Peyer's patch (tissue), 4 donors: Measurements from ENCODE around the gene TMEM200B. TPM values are rescaled to one million over a fixed set of nuclear protein-coding genes. Genes with fewer than 3 reads are reported as not detected.

Experiments used
- DNase-seq, 3 donors: peaks; one replicate each; pipeline ENCODE4 v3.0.0-alpha.2; 2017 to 2019
- H3K27ac ChIP-seq, 4 donors: fragments of 200-600 bp; sonication (generic); one replicate each; pipeline ENCODE4 v1.5.1; 2016 to 2019
- H3K27me3 ChIP-seq, 2 donors: fragments of 200-600 bp; sonication (generic); one replicate each; pipeline ENCODE4 v1.5.1; 2019
- H3K36me3 ChIP-seq, 3 donors: fragments of 200-600 bp; sonication (generic); one replicate each; pipeline ENCODE4 v1.5.1; 2016 to 2019
- H3K4me1 ChIP-seq, 4 donors: fragments of 200-600 bp; sonication (generic); one replicate each; pipeline ENCODE4 v1.5.1; 2016 to 2019
- H3K4me3 ChIP-seq, 4 donors: fragments of 200-600 bp; sonication (generic); 1 replicate in 3 of 4; 2 replicates in 1 of 4; pipeline ENCODE4 v1.5.1; 2016 to 2019; ENCODE audit warnings: mild to moderate bottlenecking in 1 of 4
- H3K9me3 ChIP-seq, 4 donors: fragments of 200-600 bp; sonication (generic); one replicate each; pipeline ENCODE4 v1.5.1; 2016 to 2019; ENCODE audit warnings: mild to moderate bottlenecking in 1 of 4
- CTCF ChIP-seq, 6 experiments: fragments of 450-650 bp in 4 of 6; fragments of 200-600 bp in 2 of 6; sonication (generic) in 1 of 6; IDR thresholded peaks; one replicate each; pipeline ENCODE4 v1.5.1; 2017 to 2019; ENCODE audit warnings: antibody characterized with exemption in 6 of 6, mild to moderate bottlenecking in 3 of 6, moderate library complexity in 1 of 6
- POLR2A ChIP-seq, 2 donors: fragments of 450-650 bp; IDR thresholded peaks; one replicate each; pipeline ENCODE4 v1.5.1; 2017; ENCODE audit warnings: antibody characterized with exemption in 2 of 2, mild to moderate bottlenecking in 2 of 2, moderate library complexity in 2 of 2
- small RNA-seq, 2 donors: library from RNA; depleted of rRNA; stranded (forward); fragments of <200 nt; gene quantifications; one replicate each; pipeline ENCODE3, GENCODE V24; 2016
- total RNA-seq, 4 donors: library from RNA; depleted of rRNA; stranded (reverse); fragments of >200 nt; gene quantifications; one replicate each; pipeline ENCODE4 v1.1.0, GENCODE V29; 2016

Gene TMEM200B
- total RNA-seq, 4 donors from 2014 or later, result 2.0 to 2.8 (median 2.3) TPM

- no peaks in the 10 kb centered on the region for H3K4me1 ChIP-seq
- no peak for TF ChIP-seq CTCF (IDR thresholded peaks at IDR 0.05)
- TF ChIP-seq POLR2A (IDR thresholded peaks at IDR 0.05), result no peak
- no peak overlapping the region for H3K27ac ChIP-seq
- no peak overlapping the region for H3K4me3 ChIP-seq
- DNase-seq, result no peak
- no peaks in the 10 kb centered on the region for H3K9me3 ChIP-seq
- no peaks in the 10 kb centered on the region for H3K27me3 ChIP-seq
- H3K36me3 ChIP-seq, result peaks cover 0 to 6% (median 0%) of the 10 kb centered on the region in 3 donors
Observed at GRCh38 chr1:29077155-29077554, 46.5 kb downstream of the TMEM200B start.

Small RNAs within 50 kb of the gene (small RNA-seq; reads per million reads assigned to genes)
- gene RF02271, result 0 reads per million in 2 donors

Other genes starting within 250 kb of the TMEM200B start
- gene EPB41, start 209.3 kb downstream of the TMEM200B start, total RNA-seq, result 100 to 1,000 TPM; 110 to 183 (median 126) TPM
- gene SRSF4, start 58.0 kb upstream of the TMEM200B start, total RNA-seq, result 100 to 1,000 TPM in 1 of 4 donors, 10 to 100 TPM in 3; 62.7 to 153 (median 88.8) TPM
- gene MECR, start 107.0 kb upstream of the TMEM200B start, total RNA-seq, result 10 to 100 TPM in 3 of 4 donors, 1 to 10 TPM in 1; 9.3 to 31.4 (median 19.1) TPM
- gene PTPRU, start 112.6 kb upstream of the TMEM200B start, total RNA-seq, result 1 to 10 TPM in 3 of 4 donors, under 1 TPM in 1; 0.18 to 5.0 (median 4.0) TPM